SK-N-SH (cell line): Measurements from ENCODE around the gene ITGA2. TPM values are rescaled to one million over a fixed set of nuclear protein-coding genes. Genes with fewer than 3 reads are reported as not detected.

Experiments used
- CTCF ChIA-PET: fragments of 300-600, 350-600 bp; formaldehyde crosslinking; extraction: SDS; loops from one replicate; lab custom pipeline; 2021; lab: Yijun Ruan, JAX
- POLR2A ChIA-PET: fragments of 350-600 bp; sonication (Branson Sonifier 250); formaldehyde crosslinking; extraction: SDS; loops from one replicate; lab custom pipeline; 2020; ENCODE audit warnings: antibody characterized with exemption, inconsistent platforms; lab: Yijun Ruan, JAX
- DNase-seq: peaks from one replicate; pipeline ENCODE4 v3.0.0; 2012
- H2AFZ ChIP-seq: fragments of 200-600 bp; sonication (generic); 2 replicates; pipeline ENCODE4 v1.8.1; 2016; ENCODE audit warnings: antibody characterized with exemption, mild to moderate bottlenecking, low read depth
- H3F3A ChIP-seq: fragments of 200-600 bp; sonication (generic); replicated peaks from 2 replicates; pipeline ENCODE3; 2016; ENCODE audit warnings: antibody characterized with exemption, mild to moderate bottlenecking; ENCODE audit not compliant: insufficient read depth
- H3K27ac ChIP-seq, 2 experiments: fragments of 200-500 bp in 1 of 2; fragments of 200-600 bp in 1 of 2; sonication (Bioruptor generic) in 1 of 2; sonication (generic), shearing (Covaris generic) in 1 of 2; 2 replicates each; pipeline versions ENCODE4 v1.5.1 to v1.6.1; 2014 to 2016; ENCODE audit warnings: low read depth in 2 of 2, inconsistent platforms in 1 of 2, low read length in 1 of 2, mild to moderate bottlenecking in 1 of 2, mixed read lengths in 1 of 2
- H3K27me3 ChIP-seq: fragments of 200-600 bp; sonication (generic), shearing (Covaris generic); 2 replicates; pipeline ENCODE4 v1.6.1; 2016; ENCODE audit warnings: mixed run types; ENCODE audit not compliant: insufficient read depth
- H3K36me3 ChIP-seq, 2 experiments: fragments of 200-500 bp in 1 of 2; fragments of 200-600 bp in 1 of 2; sonication (Bioruptor generic) in 1 of 2; sonication (generic) in 1 of 2; replicated peaks in 1 of 2; 2 replicates each; pipeline versions ENCODE3 to v1.5.1; 2014 to 2016; ENCODE audit warnings: low read length in 1 of 2, mild to moderate bottlenecking in 1 of 2; ENCODE audit not compliant: insufficient read depth in 2 of 2, control insufficient read depth in 1 of 2
- H3K4me1 ChIP-seq, 2 experiments: fragments of 200-500 bp in 1 of 2; fragments of 200-600 bp in 1 of 2; sonication (Bioruptor generic) in 1 of 2; sonication (generic), shearing (Covaris generic) in 1 of 2; 2 replicates each; pipeline versions ENCODE4 v1.5.1 to v1.6.1; 2014 to 2016; ENCODE audit warnings: low read depth in 1 of 2, low read length in 1 of 2, mixed run types in 1 of 2; ENCODE audit not compliant: insufficient read depth in 2 of 2, control insufficient read depth in 1 of 2
- H3K4me2 ChIP-seq: fragments of 200-600 bp; sonication (generic), shearing (Covaris generic); 2 replicates; pipeline ENCODE4 v1.6.1; 2017; ENCODE audit warnings: mixed run types
- H3K4me3 ChIP-seq, 2 experiments: fragments of 200-500 bp in 1 of 2; fragments of 200-600 bp in 1 of 2; sonication (Bioruptor generic) in 1 of 2; sonication (generic), shearing (Covaris generic) in 1 of 2; 2 replicates each; pipeline versions ENCODE4 v1.5.1 to v1.8.1; 2014 to 2016; ENCODE audit warnings: low read depth in 2 of 2, inconsistent platforms in 1 of 2, low read length in 1 of 2, mild to moderate bottlenecking in 1 of 2, mixed read lengths in 1 of 2, moderate library complexity in 1 of 2
- H3K79me2 ChIP-seq: fragments of 200-600 bp; sonication (generic); 2 replicates; pipeline ENCODE4 v1.8.1; 2017; ENCODE audit warnings: mild to moderate bottlenecking; ENCODE audit not compliant: insufficient read depth
- H3K9ac ChIP-seq: fragments of 200-600 bp; sonication (generic); 2 replicates; pipeline ENCODE4 v1.6.1; 2017; ENCODE audit warnings: mixed run types
- H3K9me2 ChIP-seq: fragments of 200-600 bp; sonication (generic); 2 replicates; pipeline ENCODE4 v1.6.1; 2017; ENCODE audit warnings: mixed run types
- H3K9me3 ChIP-seq: fragments of 200-600 bp; sonication (generic); 2 replicates; pipeline ENCODE4 v1.6.1; 2017; ENCODE audit warnings: mixed run types, mild to moderate bottlenecking, moderate library complexity
- H4K20me1 ChIP-seq: fragments of 200-600 bp; sonication (generic); 2 replicates; pipeline ENCODE4 v1.6.1; 2017; ENCODE audit warnings: mild to moderate bottlenecking, mixed run types; ENCODE audit not compliant: insufficient read depth
- CHD2 ChIP-seq: fragments of 150-350 bp; IDR thresholded peaks from 2 replicates; pipeline ENCODE4 v1.6.1; 2018; ENCODE audit warnings: low read length; ENCODE audit not compliant: partially characterized antibody
- ELF1 ChIP-seq: IDR thresholded peaks from 2 replicates; pipeline ENCODE4 v1.4.0; 2012
- EP300 ChIP-seq, 2 experiments: IDR thresholded peaks; 2 replicates each; pipeline versions ENCODE4 v1.4.0 to v1.6.1; 2012; ENCODE audit warnings: borderline replicate concordance in 1 of 2, low read depth in 1 of 2, low read length in 1 of 2
- EZH2phosphoT487 ChIP-seq: fragments of 200-600 bp; sonication (generic); IDR thresholded peaks from 2 replicates; pipeline ENCODE4 v1.6.1; 2017; ENCODE audit warnings: low read depth, mixed run types, mild to moderate bottlenecking, antibody characterized with exemption, moderate library complexity, borderline replicate concordance
- FOSL2 ChIP-seq: IDR thresholded peaks from 2 replicates; pipeline ENCODE4 v1.4.0; 2012; ENCODE audit warnings: low read depth, mild to moderate bottlenecking, moderate library complexity, borderline replicate concordance
- FOXJ3 ChIP-seq: sonication (generic); formaldehyde crosslinking; IDR thresholded peaks from 2 replicates; pipeline ENCODE4 v1.5.1; 2020; ENCODE audit warnings: mild to moderate bottlenecking, missing genetic modification reagents
- FOXM1 ChIP-seq: IDR thresholded peaks from 2 replicates; pipeline ENCODE4 v1.4.0; 2012; ENCODE audit warnings: low read depth, mild to moderate bottlenecking
- GATA2 ChIP-seq: sonication (generic); formaldehyde crosslinking; IDR thresholded peaks from 2 replicates; pipeline ENCODE4 v1.5.0; 2020; ENCODE audit warnings: mild to moderate bottlenecking, missing genetic modification reagents
- JUND ChIP-seq: IDR thresholded peaks from 2 replicates; pipeline ENCODE4 v1.4.0; 2012
- MXI1 ChIP-seq: IDR thresholded peaks from 2 replicates; pipeline ENCODE4 v1.6.1; 2012; ENCODE audit warnings: mild to moderate bottlenecking, low read depth, low read length, improper control_type of control experiment
- NFIC ChIP-seq: IDR thresholded peaks from 2 replicates; pipeline ENCODE4 v1.4.0; 2012; ENCODE audit warnings: borderline replicate concordance
- POLR2AphosphoS5 ChIP-seq: IDR thresholded peaks from 2 replicates; pipeline ENCODE4 v1.6.1; 2012; ENCODE audit warnings: low read depth, low read length
- RCOR1 ChIP-seq: fragments of 150-350 bp; IDR thresholded peaks from 2 replicates; pipeline ENCODE4 v1.6.1; 2017; ENCODE audit warnings: antibody characterized with exemption, low read length
- RFX5 ChIP-seq: IDR thresholded peaks from 2 replicates; pipeline ENCODE4 v1.6.1; 2012; ENCODE audit warnings: mild to moderate bottlenecking, improper control_type of control experiment, low read length
- RXRA ChIP-seq: IDR thresholded peaks from 2 replicates; pipeline ENCODE4 v1.4.0; 2012; ENCODE audit warnings: low read depth, mild to moderate bottlenecking, borderline replicate concordance
- SIN3A ChIP-seq: IDR thresholded peaks from 2 replicates; pipeline ENCODE4 v1.6.1; 2012; ENCODE audit warnings: low read depth, mild to moderate bottlenecking, low read length, moderate library complexity, borderline replicate concordance
- SMC3 ChIP-seq: IDR thresholded peaks from 2 replicates; pipeline ENCODE4 v1.6.1; 2012; ENCODE audit warnings: low read depth, low read length, improper control_type of control experiment
- TAF1 ChIP-seq: IDR thresholded peaks from 2 replicates; pipeline ENCODE4 v1.6.1; 2012; ENCODE audit warnings: low read depth, mild to moderate bottlenecking, low read length, moderate library complexity, borderline replicate concordance
- TEAD4 ChIP-seq: IDR thresholded peaks from 2 replicates; pipeline ENCODE4 v1.4.0; 2012; ENCODE audit warnings: mild to moderate bottlenecking, borderline replicate concordance; ENCODE audit not compliant: insufficient read depth
- YY1 ChIP-seq: IDR thresholded peaks from 2 replicates; pipeline ENCODE4 v1.4.0; 2012; ENCODE audit warnings: low read depth, mild to moderate bottlenecking
- WGBS: methylation state at CpG from one replicate; pipeline ENCODE4 v1.1.6; 2017; ENCODE audit warnings: low lambda C conversion rate; 5-methylcytosine and 5-hydroxymethylcytosine counted together
- polyA plus RNA-seq, 3 experiments: library from polyadenylated mRNA; depleted of rRNA; stranded (reverse); fragments of >200 nt; gene quantifications; 2 replicates each; pipeline ENCODE4 v1.2.3, GENCODE V29; 2012
- TF ChIP-seq, protein P1 (sequence below): fragments of 150-350 bp; IDR thresholded peaks from 2 replicates; pipeline ENCODE4 v1.6.1; 2017; ENCODE audit warnings: antibody characterized with exemption, low read length, low read depth, borderline replicate concordance
- TF ChIP-seq, protein P2 (sequence below): IDR thresholded peaks from 2 replicates; pipeline ENCODE4 v1.4.0; 2012; ENCODE audit warnings: low read depth, borderline replicate concordance
- TF ChIP-seq, protein P3 (sequence below): fragments of 150-350 bp; IDR thresholded peaks from 2 replicates; pipeline ENCODE4 v1.6.1; 2016; ENCODE audit warnings: mild to moderate bottlenecking, low read depth, low read length
- TF ChIP-seq, protein P4 (sequence below): IDR thresholded peaks from 2 replicates; pipeline ENCODE4; 2012

Gene ITGA2
- polyA plus RNA-seq, 1 of the 3 experiments (the other 2 are of a cell fraction), result 38.2 TPM

DNA sequence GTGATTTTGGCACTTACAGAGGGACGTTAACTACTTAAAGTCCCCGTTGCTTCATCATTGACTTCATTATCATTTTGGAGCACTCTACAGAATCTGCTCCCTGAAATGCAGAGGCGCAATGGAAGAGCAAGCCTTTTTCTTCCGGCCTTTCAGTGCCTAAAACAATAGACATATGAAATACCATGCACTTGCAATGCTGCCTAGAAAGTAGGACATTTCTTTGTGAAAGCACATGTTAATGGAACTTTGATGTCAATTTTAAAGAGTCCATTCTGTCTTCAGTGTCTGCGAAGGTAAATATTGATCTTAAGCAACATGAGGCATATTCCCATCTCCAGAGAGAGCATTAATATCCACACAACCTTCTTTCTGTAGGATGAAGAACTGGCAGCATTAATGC is 36.3 kb downstream of the ITGA2 start:
- DNase-seq, result no peak
- no peaks in the 10 kb centered on the region for H3K9me2 ChIP-seq
- no peaks in the 10 kb centered on the region for H3K27me3 ChIP-seq
- peaks cover 3 to 44% of the 10 kb centered on the region in 2 experiments for H3K36me3 ChIP-seq
- H3K79me2 ChIP-seq, result peaks cover 85% of the 10 kb centered on the region
- no peak overlapping the region for H2AFZ ChIP-seq
- CTCF ChIA-PET, result interaction anchor here (1.6 kb wide), 1 partner anchor 10 kb away, joined by 7 read pairs; no protein-coding TSS in a partner anchor
- TF ChIP-seq RXRA, result no peak
- TF ChIP-seq FOSL2, result no peak
- TF ChIP-seq JUND, result no peak
- TF ChIP-seq FOXJ3 (CRISPR knock-in tag), result no peak
- no peak for TF ChIP-seq FOXM1
- no peak for TF ChIP-seq RCOR1
- no peak for TF ChIP-seq RFX5
- no peak for TF ChIP-seq EP300 (IDR thresholded peaks at IDR 0.05; ENCODE audit: borderline replicate concordance in 1 of 2, low read depth in 1 of 2, low read length in 1 of 2)
- no peak for TF ChIP-seq TAF1
- no peak for TF ChIP-seq EZH2phosphoT487
- TF ChIP-seq GATA2, result no peak
- TF ChIP-seq, protein P1, sequence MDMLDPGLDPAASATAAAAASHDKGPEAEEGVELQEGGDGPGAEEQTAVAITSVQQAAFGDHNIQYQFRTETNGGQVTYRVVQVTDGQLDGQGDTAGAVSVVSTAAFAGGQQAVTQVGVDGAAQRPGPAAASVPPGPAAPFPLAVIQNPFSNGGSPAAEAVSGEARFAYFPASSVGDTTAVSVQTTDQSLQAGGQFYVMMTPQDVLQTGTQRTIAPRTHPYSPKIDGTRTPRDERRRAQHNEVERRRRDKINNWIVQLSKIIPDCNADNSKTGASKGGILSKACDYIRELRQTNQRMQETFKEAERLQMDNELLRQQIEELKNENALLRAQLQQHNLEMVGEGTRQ, result no peak
- TF ChIP-seq TEAD4, result no peak
- POLR2A ChIA-PET, result no interaction called here
- H3K4me2 ChIP-seq, result no peak overlapping the region
- no peak overlapping the region for H3K9ac ChIP-seq
- H3K27ac ChIP-seq, result peak overlapping the region in 1 of 2 experiments; percentile 97; a peak in 2 of 4 replicates
- no peaks in the 10 kb centered on the region for H3K9me3 ChIP-seq
- no peak overlapping the region for H3K4me3 ChIP-seq
- WGBS, result 89% methylated on average over 5 of the region's 5 CpGs
- H3F3A ChIP-seq, result peaks cover 81% of the 10 kb centered on the region
- peaks cover 3 to 86% of the 10 kb centered on the region in 2 experiments for H3K4me1 ChIP-seq
- no peaks in the 10 kb centered on the region for H4K20me1 ChIP-seq

DNA sequence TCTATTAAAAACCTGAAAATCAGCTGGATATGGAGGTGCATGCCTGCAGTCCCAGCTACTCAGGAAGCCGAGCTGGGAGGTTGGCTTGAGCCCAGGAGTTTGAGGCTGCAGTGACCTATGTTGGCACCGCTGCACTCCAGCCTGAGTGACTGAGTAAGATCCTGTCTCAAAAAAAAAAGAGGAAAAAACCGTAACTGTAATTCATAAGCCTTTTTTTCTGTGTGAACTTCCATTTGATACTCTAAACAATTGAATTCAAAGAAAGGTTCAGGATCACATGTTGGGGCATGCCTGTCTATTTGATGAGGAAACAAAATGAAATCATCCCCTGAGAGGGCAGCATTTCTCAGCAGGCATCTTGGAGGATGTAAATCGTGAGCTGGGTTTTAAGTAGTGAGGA is 38.8 kb downstream of the ITGA2 start:
- DNase-seq, result no peak
- H3K27ac ChIP-seq, result peak overlapping the region; percentile 75 to 97
- TF ChIP-seq RCOR1 (no peak), TAF1 (peak; percentile 19; the same call in 1 of the 2 replicates), TEAD4 (0 out of 2 replicates have a peak, but pooled peaks have one; percentile 14), ELF1 (no peak), SIN3A (no peak), NFIC (peak; percentile 95), FOXJ3 (CRISPR knock-in tag) (no peak), EZH2phosphoT487 (no peak), SMC3 (no peak), CHD2 (no peak), YY1 (peak; percentile 46; the same call in 1 of the 2 replicates), POLR2AphosphoS5 (peak; percentile 30; the same call in 1 of the 2 replicates), MXI1 (no peak)
- TF ChIP-seq, protein P2, sequence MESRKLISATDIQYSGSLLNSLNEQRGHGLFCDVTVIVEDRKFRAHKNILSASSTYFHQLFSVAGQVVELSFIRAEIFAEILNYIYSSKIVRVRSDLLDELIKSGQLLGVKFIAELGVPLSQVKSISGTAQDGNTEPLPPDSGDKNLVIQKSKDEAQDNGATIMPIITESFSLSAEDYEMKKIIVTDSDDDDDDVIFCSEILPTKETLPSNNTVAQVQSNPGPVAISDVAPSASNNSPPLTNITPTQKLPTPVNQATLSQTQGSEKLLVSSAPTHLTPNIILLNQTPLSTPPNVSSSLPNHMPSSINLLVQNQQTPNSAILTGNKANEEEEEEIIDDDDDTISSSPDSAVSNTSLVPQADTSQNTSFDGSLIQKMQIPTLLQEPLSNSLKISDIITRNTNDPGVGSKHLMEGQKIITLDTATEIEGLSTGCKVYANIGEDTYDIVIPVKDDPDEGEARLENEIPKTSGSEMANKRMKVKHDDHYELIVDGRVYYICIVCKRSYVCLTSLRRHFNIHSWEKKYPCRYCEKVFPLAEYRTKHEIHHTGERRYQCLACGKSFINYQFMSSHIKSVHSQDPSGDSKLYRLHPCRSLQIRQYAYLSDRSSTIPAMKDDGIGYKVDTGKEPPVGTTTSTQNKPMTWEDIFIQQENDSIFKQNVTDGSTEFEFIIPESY, result no peak
- TF ChIP-seq, protein P3, sequence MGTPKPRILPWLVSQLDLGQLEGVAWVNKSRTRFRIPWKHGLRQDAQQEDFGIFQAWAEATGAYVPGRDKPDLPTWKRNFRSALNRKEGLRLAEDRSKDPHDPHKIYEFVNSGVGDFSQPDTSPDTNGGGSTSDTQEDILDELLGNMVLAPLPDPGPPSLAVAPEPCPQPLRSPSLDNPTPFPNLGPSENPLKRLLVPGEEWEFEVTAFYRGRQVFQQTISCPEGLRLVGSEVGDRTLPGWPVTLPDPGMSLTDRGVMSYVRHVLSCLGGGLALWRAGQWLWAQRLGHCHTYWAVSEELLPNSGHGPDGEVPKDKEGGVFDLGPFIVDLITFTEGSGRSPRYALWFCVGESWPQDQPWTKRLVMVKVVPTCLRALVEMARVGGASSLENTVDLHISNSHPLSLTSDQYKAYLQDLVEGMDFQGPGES, result no peak
- TF ChIP-seq, protein P4, sequence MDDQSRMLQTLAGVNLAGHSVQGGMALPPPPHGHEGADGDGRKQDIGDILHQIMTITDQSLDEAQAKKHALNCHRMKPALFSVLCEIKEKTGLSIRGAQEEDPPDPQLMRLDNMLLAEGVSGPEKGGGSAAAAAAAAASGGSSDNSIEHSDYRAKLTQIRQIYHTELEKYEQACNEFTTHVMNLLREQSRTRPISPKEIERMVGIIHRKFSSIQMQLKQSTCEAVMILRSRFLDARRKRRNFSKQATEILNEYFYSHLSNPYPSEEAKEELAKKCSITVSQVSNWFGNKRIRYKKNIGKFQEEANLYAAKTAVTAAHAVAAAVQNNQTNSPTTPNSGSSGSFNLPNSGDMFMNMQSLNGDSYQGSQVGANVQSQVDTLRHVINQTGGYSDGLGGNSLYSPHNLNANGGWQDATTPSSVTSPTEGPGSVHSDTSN, result peak; percentile 58; the same call in 1 of the 2 replicates

More for the DNA sequence above, 38.8 kb downstream of the ITGA2 start:
- Histone ChIP-seq H3K79me2 (peaks cover 68% of the 10 kb centered on the region), H4K20me1 (no peaks in the 10 kb centered on the region), H3K9me3 (no peaks in the 10 kb centered on the region), H3K36me3 (peaks cover 3 to 44% of the 10 kb centered on the region in 2 experiments), H3K27me3 (no peaks in the 10 kb centered on the region), H2AFZ (peak overlapping the region; percentile 50; the same call in 1 of the 2 replicates), H3K4me3 (no peak overlapping the region), H3K4me2 (peak overlapping the region; percentile 59; the same call in 1 of the 2 replicates), H3F3A (peaks cover 91% of the 10 kb centered on the region), H3K4me1 (peaks cover 8 to 87% of the 10 kb centered on the region in 2 experiments), H3K9ac (peak overlapping the region; percentile 50; the same call in 1 of the 2 replicates), H3K9me2 (no peaks in the 10 kb centered on the region)
- POLR2A ChIA-PET, result no interaction called here
- WGBS, result 10% methylated on average over 4 of the region's 4 CpGs
- CTCF ChIA-PET, result no interaction called here
